HL-60/S4 (cell line): ENCODE results near the gene KDM3B.

Source experiments
- in situ Hi-C: fragments of 300-500 bp; cut with MboI; formaldehyde crosslinking; loops from 2 replicates; pipeline ENCODE4 v1.14.3; 2022; ENCODE audit warnings: low sequenced_read_pairs

The KDM3B gene

DNA sequence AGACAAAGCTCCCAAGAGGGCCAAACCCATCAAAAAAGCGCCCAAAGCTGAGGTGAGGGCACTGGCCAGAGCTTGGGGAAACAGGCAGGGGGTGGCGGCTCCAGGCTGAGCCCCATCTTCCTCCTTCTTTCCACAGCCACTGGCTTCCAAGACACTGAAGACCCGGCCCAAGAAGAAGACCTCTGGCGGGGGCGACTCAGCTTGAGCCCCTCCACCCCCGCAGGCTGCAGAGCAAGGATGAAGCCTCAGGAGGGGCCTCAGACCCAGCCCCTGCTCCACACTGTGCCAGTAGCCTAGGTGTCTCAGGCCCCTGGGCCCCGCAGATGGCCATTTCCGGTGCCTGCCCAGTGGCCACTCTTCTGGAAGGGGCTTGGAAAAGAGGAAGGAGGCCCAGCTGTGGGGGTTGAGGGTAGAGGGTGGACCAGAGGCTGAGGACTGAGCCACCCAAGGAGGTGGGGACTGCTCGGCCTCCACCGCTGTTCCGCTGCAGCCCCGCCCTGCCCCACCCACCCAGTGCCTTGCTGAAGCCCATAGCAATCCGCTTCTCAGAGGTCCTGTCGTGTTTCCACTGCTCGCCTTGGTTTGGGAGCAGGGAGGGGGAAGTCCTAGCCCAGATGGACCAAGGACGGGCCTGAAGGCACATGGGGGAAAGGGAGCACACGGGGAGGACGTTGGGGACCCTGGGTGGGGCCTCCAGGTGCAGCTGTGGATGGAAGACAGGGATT lies 93.2 kb downstream of the KDM3B start:
- in situ Hi-C loops: no loop called here

DNA sequence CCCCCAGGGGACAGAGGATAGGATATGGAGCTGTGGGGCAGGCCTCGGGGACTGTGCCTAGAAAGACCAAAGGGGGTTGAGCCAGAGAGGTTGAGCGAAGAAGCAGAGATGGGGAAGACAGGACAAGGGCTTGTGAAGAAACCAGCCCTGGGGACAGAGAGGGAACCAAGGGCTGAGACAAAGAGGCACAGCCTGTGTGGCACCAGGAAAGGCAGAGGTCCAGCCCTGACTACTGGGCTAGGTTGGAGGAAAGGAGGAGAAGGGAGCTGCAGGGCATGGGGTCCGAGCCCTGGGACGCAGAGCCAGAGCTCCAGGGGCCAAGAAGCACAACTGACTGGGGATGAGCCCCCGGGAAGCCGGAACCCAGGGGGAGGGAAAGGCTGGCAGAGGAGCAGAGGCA lies 95.6 kb downstream of the KDM3B start:
- in situ Hi-C loops: no loop called here

DNA sequence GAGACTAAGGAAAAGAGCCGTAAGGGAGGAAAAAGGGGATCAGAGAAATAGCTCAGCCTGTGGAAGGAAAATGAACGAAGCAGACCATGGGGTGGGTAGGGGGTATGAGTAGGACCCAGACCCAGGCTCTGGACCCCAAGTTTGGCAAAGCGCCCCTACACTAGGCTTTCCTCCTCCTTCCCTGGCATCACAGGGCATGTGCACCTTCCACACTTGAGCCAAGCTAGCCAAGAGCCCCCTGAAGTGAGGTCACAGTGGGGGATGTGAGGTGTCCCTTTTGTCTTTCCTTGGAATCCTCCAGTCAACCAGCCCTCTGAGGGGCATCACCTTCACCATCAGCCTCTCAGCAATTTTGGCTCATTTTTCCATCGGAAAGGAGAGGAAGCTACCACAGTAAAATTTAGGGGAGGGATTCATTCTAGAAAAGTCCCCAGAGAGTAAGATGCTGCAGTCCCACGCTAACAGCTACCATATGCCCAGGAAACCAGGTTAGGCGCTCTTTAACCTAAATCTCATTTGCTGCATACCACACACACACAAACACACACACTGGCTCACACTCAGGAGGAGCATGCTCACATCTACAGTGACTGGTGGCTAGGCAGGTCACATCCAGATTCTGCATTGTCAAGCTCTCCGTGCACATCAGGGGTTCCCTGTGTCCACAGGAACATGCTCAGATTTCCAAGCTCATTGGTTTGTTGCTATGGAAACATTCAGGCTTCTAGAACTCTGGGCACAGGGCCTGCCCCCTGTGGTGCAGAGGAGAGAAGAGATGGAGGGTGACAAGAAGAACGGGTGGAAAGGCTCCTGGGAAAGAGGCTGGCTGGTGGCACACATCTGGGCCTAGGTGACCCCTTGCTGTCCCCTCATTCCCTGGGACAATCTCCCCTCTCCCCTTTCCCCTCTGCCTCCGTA lies 96.3 kb downstream of the KDM3B start:
- in situ Hi-C loops: no loop called here

DNA sequence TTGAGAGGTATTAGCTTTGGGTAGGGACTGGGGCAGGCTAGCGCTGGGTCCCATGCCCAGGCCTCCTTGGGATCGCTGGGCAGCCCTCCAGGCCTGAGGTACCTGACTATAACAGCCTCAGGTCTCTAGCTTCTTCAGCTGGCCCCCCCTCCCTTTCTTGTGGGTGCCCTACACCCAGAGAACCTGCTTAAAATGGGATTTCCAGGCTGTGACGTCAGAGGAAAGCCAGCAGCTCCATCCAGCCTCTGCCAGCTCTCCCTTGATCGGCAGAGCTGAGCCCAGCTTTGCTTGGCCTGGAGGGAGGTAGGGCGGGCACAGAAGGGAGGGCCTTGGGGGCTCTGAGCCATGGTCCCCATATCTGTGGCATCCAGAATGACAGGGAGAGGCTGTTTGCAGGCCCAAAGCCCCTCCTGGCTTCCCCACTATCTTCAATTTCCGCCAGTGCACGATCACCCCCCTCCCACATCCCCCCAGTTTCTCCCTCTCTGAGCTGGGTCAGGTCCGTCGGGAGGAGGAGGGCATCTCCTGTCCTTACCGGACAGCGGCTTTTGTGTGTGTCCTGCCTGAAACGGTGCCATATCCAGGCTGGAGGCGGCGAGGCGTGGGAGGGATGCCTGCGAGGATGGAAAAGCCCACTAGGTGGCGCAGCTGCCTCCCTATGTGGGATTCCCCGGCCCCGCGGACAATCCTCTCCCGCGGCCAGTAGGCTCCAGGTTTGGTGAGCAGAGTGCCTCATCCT lies 97.2 kb downstream of the KDM3B start:
- in situ Hi-C loops: no loop called here

DNA sequence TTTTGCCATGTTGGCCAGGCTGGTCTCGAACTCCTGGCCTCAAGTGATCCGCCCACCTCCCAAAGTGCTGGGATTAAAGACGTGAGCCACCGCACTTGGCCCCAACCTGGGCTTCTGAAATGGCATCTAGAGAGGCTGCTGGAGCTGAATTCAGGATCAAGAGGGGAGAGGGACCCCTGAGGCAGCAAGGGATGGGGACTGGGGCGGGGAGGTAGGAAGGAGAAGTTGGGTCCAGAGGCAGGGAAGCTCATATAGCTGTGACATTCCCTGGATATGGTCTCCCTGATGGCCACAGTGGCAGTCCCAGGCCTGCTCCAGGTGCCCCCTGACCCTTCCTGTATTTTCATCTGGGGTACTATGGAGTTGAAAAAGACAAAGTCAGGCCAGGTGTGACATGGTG lies 98.5 kb downstream of the KDM3B start:
- in situ Hi-C loops: no loop called here

DNA sequence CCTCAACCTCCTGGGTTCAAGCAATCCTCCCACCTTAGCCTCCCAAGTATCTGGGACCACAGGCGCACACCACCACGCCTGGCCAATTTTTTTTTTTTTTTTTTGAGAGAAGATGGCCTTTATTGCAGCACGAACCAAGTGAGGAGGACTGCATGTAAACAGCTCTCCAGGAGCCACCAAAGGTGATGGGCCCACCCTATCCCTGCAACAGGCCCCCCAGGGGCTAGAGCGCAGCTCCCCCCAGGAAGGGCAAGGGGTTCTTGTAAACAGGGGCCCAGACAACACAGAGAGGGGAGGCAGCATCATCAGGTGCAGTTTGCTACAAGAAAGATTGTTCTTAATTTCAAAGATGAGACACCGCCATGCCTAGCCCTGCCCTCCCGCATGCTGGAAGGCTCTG lies 100.2 kb downstream of the KDM3B start:
- in situ Hi-C loops: no loop called here

DNA sequence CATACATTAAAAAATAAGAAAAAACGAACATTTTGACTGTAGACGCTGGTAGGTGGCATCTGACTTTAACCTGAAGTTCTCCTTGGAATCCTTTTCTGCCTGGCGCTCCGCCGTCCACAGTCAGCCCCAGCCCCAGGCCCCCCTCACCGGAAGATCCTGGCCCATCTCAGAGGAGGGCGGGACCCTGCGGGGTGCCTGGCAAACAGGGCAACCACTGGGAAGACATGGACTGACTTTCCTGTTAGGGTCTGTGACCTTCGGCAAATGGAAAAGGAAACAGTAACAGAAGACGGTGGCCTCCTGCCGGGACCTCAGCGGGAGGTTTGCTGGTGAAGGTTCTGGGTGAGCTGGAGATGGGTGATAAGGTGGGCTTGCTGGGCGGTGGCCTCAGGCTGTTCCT lies 101.1 kb downstream of the KDM3B start:
- in situ Hi-C loops: no loop called here

DNA sequence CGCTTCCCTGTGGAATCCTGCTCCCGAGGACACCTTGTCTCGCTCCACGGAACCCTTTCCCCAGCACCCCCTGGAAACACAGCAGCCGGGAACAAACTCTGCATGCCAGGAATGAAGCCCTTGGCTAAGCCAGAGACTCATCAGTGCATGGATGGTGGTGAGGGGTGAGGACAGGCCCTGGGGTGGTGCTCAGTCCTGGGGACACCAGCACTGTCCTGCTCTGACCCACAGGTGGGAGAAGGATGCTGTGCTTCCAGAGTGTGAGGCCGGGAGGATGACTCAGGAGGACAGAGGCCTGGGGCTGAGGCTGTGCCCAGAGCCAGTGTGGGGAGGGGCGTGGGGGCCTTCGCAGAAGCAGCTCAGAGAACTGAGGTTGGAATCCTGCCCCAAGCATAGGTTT lies 101.6 kb downstream of the KDM3B start:
- in situ Hi-C loops: no loop called here

DNA sequence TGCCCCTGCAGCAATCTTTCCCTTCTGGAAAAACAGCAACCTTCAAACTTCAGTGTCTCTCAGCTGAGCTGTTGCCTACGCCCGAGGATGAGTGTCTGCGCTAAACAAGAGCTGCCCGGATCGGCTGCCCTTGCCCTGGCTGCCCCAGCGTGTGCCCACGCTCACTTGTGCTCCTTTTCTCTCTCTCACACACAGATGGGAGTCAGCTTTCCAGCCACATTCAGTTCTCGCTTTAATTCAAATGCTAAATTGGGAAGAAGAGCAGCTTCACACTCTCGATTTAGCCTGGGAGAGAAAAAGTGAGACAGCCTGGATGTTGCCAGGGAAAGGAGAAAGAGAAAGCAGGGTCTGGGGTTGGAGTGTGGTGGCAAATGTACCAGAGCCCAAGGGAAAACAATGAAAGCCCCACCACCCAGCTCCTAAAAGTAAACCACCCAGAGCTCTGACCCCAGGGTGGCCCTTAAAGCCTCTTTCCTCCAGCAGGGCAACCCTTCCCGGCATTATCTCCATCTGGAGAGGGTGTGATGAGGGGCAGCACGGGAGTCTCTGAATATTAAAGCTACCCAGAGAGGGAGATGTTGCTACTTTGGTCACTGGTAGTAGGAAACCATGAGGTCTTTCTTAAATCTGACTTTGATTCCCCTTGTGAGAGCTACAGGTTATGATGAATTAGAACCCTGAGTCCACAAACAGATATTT lies 102.9 kb downstream of the KDM3B start:
- in situ Hi-C loops: no loop called here

DNA sequence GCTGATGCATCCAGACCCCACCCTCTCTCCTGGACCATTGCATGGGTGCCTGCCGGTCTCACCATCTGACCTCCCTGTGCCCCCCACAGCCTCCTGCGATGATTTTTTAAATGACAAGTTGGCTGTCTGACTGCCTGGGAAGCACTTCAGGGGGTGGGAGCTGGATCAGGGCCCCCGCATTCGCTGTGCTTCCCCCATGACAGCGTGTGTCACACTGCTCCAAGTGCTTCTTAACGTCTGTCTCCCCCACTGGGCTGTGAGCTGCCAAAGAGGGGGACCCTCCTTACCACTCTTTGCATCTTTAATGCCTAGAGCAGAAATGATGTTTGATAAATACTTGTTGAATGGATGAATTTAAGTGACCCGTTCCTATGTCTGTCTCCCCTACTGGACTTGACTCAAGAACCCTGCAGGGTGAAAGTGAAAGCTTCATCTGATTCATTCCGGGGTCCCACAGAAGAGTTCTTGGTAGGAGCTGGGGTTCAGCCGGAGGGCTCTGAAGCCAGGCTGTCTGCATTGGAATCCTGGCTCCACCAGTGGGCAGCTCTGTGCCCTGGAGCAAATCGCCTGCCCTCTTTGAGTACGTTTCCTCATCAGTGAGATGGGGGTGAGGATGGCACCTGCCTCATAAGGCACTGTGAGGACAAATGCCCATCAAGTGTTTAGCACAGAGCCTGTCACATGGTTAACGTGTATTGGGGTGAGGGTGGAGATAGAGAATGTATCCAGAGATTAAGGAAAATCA lies 105.2 kb downstream of the KDM3B start:
- in situ Hi-C loops: no loop called here

DNA sequence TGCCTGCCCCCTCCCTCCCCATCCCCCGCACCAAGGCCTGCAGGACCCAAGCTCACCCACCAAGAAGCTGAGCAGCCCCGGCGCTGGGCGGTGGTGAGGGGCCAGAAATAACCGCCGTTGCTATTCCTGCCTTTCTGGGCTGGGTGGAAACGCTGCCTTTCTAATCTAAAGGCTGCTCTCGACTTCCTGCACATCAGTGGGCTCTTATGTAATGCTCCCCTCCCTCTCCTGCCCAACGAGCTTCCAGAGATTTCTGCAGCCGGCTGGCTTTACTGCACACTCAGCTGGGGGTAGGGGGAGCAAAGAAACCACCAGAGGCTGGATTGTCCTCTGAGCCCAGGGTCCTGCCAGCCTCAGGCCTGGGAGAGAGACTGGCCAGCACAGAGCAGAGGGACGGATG lies 105.9 kb downstream of the KDM3B start:
- in situ Hi-C loops: no loop called here

DNA sequence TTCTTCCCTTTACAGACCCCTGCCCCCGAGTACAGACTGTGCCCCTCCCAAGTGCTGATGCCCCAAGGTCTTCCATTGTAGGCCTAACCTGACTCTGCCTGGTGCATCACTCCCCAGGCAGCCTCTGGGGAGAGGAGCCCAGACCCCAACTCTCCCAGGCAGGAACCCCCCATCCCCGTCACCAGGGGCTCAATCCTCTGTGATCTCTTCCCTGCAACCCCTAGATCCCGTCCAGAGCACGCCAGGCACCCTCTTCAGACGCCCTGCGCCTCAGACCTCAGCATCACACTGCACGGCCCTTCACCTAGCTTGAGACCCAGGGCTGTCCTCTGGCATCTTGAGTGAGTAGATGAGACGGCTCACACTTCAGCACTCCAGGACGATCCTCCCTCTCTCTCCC lies 106.4 kb downstream of the KDM3B start:
- in situ Hi-C loops: no loop called here

DNA sequence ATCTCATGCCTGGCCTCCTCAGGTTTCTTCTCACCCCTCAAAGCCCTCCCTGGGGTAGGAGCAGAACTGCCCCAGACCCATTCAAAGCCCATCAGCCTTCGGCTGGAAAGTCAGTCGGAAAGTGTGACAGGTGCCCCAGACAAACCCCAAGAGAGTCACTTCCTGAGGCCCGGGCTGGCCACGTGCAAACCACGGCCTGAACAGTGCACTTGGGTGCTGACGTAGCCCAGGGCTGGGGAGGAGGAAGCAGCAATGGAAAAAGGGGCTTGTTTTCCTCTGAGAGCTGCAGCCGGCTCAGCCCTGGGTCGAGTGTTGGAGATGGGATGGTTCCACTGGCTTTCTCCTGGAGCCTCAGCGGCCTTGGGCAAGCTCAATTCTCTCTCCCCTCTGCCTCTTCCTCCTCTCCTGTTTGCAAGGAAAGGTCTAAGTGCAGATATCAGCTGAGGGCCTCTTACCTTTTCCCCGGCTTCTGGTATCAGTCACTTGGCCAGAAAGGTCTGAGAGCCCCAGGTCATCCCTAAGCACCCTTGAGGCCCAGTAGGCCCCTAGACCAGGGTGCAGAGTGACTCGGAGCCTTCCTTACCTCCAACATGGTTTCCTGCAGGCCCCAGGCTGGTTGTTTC lies 106.9 kb downstream of the KDM3B start:
- in situ Hi-C loops: no loop called here

DNA sequence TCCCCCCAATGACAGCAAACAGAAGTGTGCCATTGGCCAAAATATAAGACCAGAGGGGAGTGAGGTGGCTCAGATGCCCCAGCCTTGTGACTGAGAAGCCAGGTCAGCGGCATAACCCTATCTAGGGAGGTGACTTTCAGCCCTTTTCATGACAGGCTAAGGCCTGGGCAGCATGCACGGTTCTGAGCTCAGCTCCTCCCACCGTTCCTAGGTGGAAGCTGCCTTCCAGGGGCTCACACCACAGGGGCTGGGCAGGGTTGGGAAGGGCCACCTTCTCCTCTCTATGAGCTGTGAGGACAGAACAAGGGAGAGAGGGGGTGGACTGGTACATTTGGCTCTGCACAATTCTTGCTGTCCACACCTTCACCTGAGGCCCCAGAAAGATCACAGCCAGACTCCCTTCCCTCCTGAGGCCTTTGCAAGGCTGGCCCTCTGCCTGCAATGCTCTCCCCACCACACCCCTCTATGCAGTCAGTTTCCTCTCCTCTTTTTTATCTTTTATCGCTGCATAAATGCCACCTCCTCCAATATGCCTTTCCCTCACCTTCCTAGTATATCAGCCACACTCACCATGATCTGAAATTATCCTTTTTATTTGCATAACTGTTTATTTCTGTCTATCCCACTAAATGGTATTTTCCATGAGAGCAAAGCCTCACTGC lies 107.7 kb downstream of the KDM3B start:
- in situ Hi-C loops: no loop called here

DNA sequence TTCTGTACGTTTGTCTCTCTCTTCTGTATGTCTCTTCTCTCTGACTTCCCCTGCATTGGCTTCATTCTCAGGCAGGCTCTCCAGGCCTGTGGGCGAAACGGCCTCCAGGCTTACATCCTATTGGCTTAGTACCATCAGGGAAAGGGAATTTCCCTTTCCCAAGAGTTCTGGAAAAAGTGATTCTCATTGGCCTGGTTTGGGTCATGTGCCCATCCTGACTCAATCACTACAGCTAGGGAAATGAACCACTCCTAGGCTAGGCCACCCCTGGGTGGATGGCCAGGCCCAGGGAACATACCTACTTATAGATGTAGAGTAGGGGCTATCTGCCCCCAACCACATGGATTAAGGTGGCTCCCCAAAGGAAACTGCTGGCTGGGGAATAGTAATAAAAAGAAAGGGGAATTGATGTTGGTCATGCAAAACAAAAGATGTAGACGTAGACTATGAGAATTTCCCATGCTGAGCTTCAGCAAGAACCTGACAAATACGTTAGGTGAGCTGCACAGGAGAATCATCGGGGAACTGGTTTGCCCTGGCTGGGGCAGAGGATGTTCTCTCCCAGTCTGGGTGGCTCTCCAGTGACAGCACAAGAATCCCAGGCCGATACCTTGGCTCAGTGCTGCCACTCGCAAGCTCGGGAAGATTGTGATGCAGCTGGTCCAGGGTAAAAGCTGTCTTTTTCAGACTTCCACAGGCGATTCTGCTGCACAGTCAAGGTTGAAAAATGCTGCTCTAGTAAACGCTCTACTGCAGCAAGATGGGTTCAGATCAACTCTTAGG lies 109.0 kb downstream of the KDM3B start:
- in situ Hi-C loops: no loop called here

DNA sequence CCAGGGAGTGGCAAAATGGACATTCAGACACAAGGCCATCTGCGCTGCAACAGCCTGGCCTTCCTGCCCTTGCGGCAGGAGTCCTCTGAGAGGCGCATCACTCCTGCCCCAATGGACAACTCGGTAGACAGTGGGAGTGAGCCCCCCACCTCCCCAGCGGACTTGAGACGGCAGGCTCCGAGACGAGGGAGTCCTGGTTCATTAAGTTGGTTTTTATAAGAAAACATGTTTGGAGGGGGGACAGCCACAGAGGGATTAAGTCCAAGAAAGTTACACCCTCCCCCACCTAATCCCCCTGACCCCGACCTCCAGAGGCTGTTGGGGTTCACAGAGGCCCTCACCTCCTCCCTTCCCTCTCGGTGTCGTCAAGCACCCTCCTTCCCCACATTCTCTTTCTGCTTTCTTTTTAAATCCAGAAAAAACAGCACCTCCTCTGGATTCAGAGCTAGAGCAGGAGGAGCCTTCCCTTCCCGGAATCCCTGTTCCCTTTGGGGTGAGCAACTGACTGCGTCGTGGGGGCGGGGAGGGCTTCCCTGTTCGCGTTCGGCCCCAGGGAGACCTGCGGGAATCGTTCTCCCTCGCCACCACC lies 111.0 kb downstream of the KDM3B start:
- in situ Hi-C loops: no loop called here

DNA sequence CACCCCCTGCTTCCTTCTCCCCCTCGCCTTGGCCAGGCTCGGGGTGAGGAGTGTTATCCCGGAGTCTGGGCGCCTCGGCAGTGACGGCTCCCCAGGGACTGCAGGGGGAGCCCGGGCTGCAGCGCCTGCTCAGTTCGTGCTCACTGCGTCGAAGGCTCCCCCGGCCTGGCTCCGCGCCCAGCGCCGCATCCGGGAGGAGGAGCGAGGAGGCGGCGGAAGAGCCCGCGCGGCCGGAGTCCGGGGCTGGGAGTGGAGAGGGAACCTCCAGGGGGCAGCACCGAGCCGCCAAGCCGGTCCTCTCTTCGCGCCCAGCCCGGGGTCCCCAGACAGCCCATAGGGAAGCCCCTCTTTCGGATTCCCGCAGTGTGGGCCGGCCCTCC lies 111.5 kb downstream of the KDM3B start:
- in situ Hi-C loops: no loop called here
